GM21723 (cell line): Measurements from ENCODE around the gene STK35.
"Not testable (repeated sequence)": the region's sequence is repeated elsewhere in the genome, so short reads cannot be mapped to it uniquely, and the experiment has no call there.

Experiments
- ATAC-seq: cut with Tn5 transposase; IDR thresholded peaks from one replicate; pipeline ENCODE4 v1.9.1; 2021; ENCODE audit warnings: mild to moderate bottlenecking, moderate library complexity; ENCODE audit not compliant: unreplicated experiment

The STK35 gene

GRCh38 chr20:2156666-2157624, 55.3 kb downstream of the STK35 start:
- ATAC-seq = no peak

GRCh38 chr20:2162125-2162822, 60.6 kb downstream of the STK35 start:
- ATAC-seq = no peak

- ATAC-seq = no peak
Measured at GRCh38 chr20:2162823-2163166, 61.2 kb downstream of the STK35 start.

GRCh38 chr20:2163312-2163711, 61.7 kb downstream of the STK35 start:
- no peak for ATAC-seq

- no peak for ATAC-seq
Measured at GRCh38 chr20:2163757-2164156, 62.1 kb downstream of the STK35 start.

- ATAC-seq = no peak
Measured at GRCh38 chr20:2164421-2164820, 62.8 kb downstream of the STK35 start.

- ATAC-seq = no peak
Measured at GRCh38 chr20:2164966-2165365, 63.3 kb downstream of the STK35 start.

- ATAC-seq = no peak
Measured at GRCh38 chr20:2165871-2166270, 64.2 kb downstream of the STK35 start.

GRCh38 chr20:2167112-2167511, 65.5 kb downstream of the STK35 start:
- ATAC-seq = no peak

- ATAC-seq = no peak
Measured at GRCh38 chr20:2168946-2169345, 67.3 kb downstream of the STK35 start.

GRCh38 chr20:2169456-2170088, 67.9 kb downstream of the STK35 start:
- ATAC-seq = no peak

- ATAC-seq = no peak
Measured at GRCh38 chr20:2170404-2170803, 68.8 kb downstream of the STK35 start.

- ATAC-seq = no peak
Measured at GRCh38 chr20:2171266-2171790, 69.7 kb downstream of the STK35 start.

GRCh38 chr20:2171840-2172239, 70.2 kb downstream of the STK35 start:
- ATAC-seq = not testable (repeated sequence)

- no peak for ATAC-seq
Measured at GRCh38 chr20:2172305-2173175, 70.9 kb downstream of the STK35 start.

GRCh38 chr20:2173186-2173585, 71.6 kb downstream of the STK35 start:
- no peak for ATAC-seq

GRCh38 chr20:2174067-2174466, 72.4 kb downstream of the STK35 start:
- ATAC-seq = no peak

- ATAC-seq = no peak
Measured at GRCh38 chr20:2176946-2177345, 75.3 kb downstream of the STK35 start.

- no peak for ATAC-seq
Measured at GRCh38 chr20:2178318-2179232, 76.9 kb downstream of the STK35 start.

GRCh38 chr20:2179233-2179580, 77.6 kb downstream of the STK35 start:
- no peak for ATAC-seq
